CD14-positive monocyte (primary cell): Measurements from ENCODE around the gene GP9. TPM values are rescaled to one million over a fixed set of nuclear protein-coding genes. Genes with fewer than 3 reads are reported as not detected.

Source experiments
- DNase-seq, 3 donors: peaks; one replicate each; pipeline ENCODE4 v3.0.0-alpha.2; 2011 to 2022
- H2AFZ ChIP-seq: 2 replicates; pipeline ENCODE4 v1.6.0; 2012; ENCODE audit warnings: mild to moderate bottlenecking, low read depth, low read length, inconsistent platforms; ENCODE audit not compliant: insufficient read depth, poor library complexity, severe bottlenecking
- H3K27ac ChIP-seq, 2 donors: 1 replicate in 1 of 2; 2 replicates in 1 of 2; pipeline ENCODE4 v1.5.1; 2012 to 2013; ENCODE audit warnings: low read length in 2 of 2, control low read depth in 1 of 2, inconsistent platforms in 1 of 2, low read depth in 1 of 2, mild to moderate bottlenecking in 1 of 2
- H3K27me3 ChIP-seq, 2 donors: one replicate each; pipeline versions ENCODE4 v1.6.0 to v1.6.1; 2011 to 2013; ENCODE audit warnings: low read length in 2 of 2; ENCODE audit not compliant: control insufficient read depth in 2 of 2, insufficient read depth in 2 of 2
- H3K36me3 ChIP-seq, 2 donors: replicated peaks in 1 of 2; 1 replicate in 1 of 2; 2 replicates in 1 of 2; pipeline versions ENCODE4 v1.5.1 to v1.6.1; 2012 to 2013; ENCODE audit warnings: low read length in 2 of 2, control low read depth in 1 of 2, inconsistent platforms in 1 of 2, mild to moderate bottlenecking in 1 of 2; ENCODE audit not compliant: insufficient read depth in 2 of 2, control insufficient read depth in 1 of 2
- H3K4me1 ChIP-seq, 2 donors: 1 replicate in 1 of 2; 2 replicates in 1 of 2; pipeline versions ENCODE4 v1.5.1 to v1.6.1; 2012 to 2013; ENCODE audit warnings: low read length in 2 of 2, control low read depth in 1 of 2, inconsistent platforms in 1 of 2, mild to moderate bottlenecking in 1 of 2, moderate library complexity in 1 of 2; ENCODE audit not compliant: insufficient read depth in 2 of 2, control insufficient read depth in 1 of 2
- H3K4me2 ChIP-seq: replicated peaks from 2 replicates; pipeline ENCODE3; 2012; ENCODE audit warnings: low read length, moderate library complexity, mild to moderate bottlenecking; ENCODE audit not compliant: poor library complexity, severe bottlenecking; ENCODE audit errors: extremely low read depth
- H3K4me3 ChIP-seq, 3 experiments: fragments of 200-600 bp in 1 of 3; sonication (generic) in 1 of 3; replicated peaks in 1 of 3; 1 replicate in 2 of 3; 2 replicates in 1 of 3; pipeline ENCODE4 v1.5.1; 2011 to 2013; ENCODE audit warnings: low read length in 3 of 3, mild to moderate bottlenecking in 3 of 3, control low read depth in 2 of 3, low read depth in 2 of 3, inconsistent platforms in 1 of 3, moderate library complexity in 1 of 3
- H3K79me2 ChIP-seq: 2 replicates; pipeline ENCODE4 v1.6.0; 2012; ENCODE audit warnings: mild to moderate bottlenecking, control low read depth, inconsistent platforms, low read length, moderate library complexity; ENCODE audit not compliant: insufficient read depth
- H3K9ac ChIP-seq: 2 replicates; pipeline ENCODE4 v1.6.0; 2017; ENCODE audit warnings: low read length, mild to moderate bottlenecking; ENCODE audit not compliant: insufficient read depth, poor library complexity, severe bottlenecking
- H3K9me3 ChIP-seq, 2 donors: replicated peaks in 1 of 2; 1 replicate in 1 of 2; 2 replicates in 1 of 2; pipeline versions ENCODE4 v1.5.1 to v1.6.1; 2012 to 2013; ENCODE audit warnings: low read length in 2 of 2, control low read depth in 1 of 2; ENCODE audit not compliant: control insufficient read depth in 1 of 2, insufficient read depth in 1 of 2
- H4K20me1 ChIP-seq: 2 replicates; pipeline ENCODE4 v1.6.0; 2012; ENCODE audit warnings: mild to moderate bottlenecking, low read length, control low read depth, moderate library complexity; ENCODE audit not compliant: insufficient read depth
- H3K27ac Mint-ChIP-seq, 7 donors: one replicate each; pipeline ENCODE4 v1.8.0; 2020; ENCODE audit warnings: mild to moderate bottlenecking in 7 of 7, mixed read lengths in 7 of 7, moderate library complexity in 6 of 7, inconsistent platforms in 2 of 7
- H3K27me3 Mint-ChIP-seq, 3 donors: one replicate each; pipeline ENCODE4 v1.8.0; 2021 to 2022; ENCODE audit warnings: low read depth in 3 of 3, mild to moderate bottlenecking in 3 of 3, mixed read lengths in 3 of 3, moderate library complexity in 3 of 3, inconsistent platforms in 1 of 3
- H3K36me3 Mint-ChIP-seq, 2 donors: one replicate each; pipeline ENCODE4 v1.8.0; 2020; ENCODE audit warnings: mixed read lengths in 2 of 2, inconsistent platforms in 1 of 2, mild to moderate bottlenecking in 1 of 2
- H3K4me1 Mint-ChIP-seq: one replicate; pipeline ENCODE4 v1.8.0; 2020; ENCODE audit warnings: mild to moderate bottlenecking, mixed read lengths
- H3K4me3 Mint-ChIP-seq, 2 donors: one replicate each; pipeline ENCODE4 v1.8.0; 2020; ENCODE audit warnings: mild to moderate bottlenecking in 2 of 2, mixed read lengths in 2 of 2, moderate library complexity in 1 of 2
- H3K9me3 Mint-ChIP-seq, 7 donors: one replicate each; pipeline ENCODE4 v1.8.0; 2020 to 2022; ENCODE audit warnings: mixed read lengths in 7 of 7, mild to moderate bottlenecking in 6 of 7, moderate library complexity in 6 of 7, inconsistent platforms in 2 of 7
- CTCF ChIP-seq: fragments of 200-600 bp; IDR thresholded peaks from one replicate; pipeline ENCODE4 v1.8.0; 2022; ENCODE audit warnings: antibody characterized with exemption, mild to moderate bottlenecking
- WGBS: methylation state at CpG from one replicate; pipeline ENCODE4 v1.1.5; 2013; ENCODE audit warnings: missing lambda C conversion rate; ENCODE audit not compliant: insufficient coverage; 5-methylcytosine and 5-hydroxymethylcytosine counted together
- intact Hi-C, 2 donors: fragments of 100-400 bp; cut with micrococcal nuclease; formaldehyde crosslinking; loops; one replicate each; pipeline versions ENCODE4 v1.15.0 to v1.15.1; 2023
- polyA plus RNA-seq, 3 donors: library from polyadenylated mRNA; depleted of rRNA in 1 of 3; unstranded in 2 of 3; stranded (reverse) in 1 of 3; fragments of 300-500 nt in 2 of 3; fragments of >200 nt in 1 of 3; fragmentation: Illumina TruSeq in 2 of 3; gene quantifications; 1 replicate in 2 of 3; 2 replicates in 1 of 3; pipeline ENCODE4 v1.2.3, GENCODE V29; 2012 to 2021

The GP9 gene
- polyA plus RNA-seq, 3 donors, result 0.74 to 2.7 TPM; not detected in 1

- peaks cover 6 to 14% (median 13%) of the 10 kb centered on the region in 3 donors for H3K27me3 Mint-ChIP-seq
- H3K27ac Mint-ChIP-seq, result no peak overlapping the region
- DNase-seq, result no peak
- Histone ChIP-seq H3K36me3 (no peaks in the 10 kb centered on the region), H3K27ac (no peak overlapping the region), H3K27me3 (no peaks in the 10 kb centered on the region), H3K9me3 (no peaks in the 10 kb centered on the region), H3K9ac (no peak overlapping the region), H3K79me2 (no peaks in the 10 kb centered on the region), H3K4me2 (no peak overlapping the region), H2AFZ (no peak overlapping the region), H3K4me3 (no peak overlapping the region), H4K20me1 (no peaks in the 10 kb centered on the region), H3K4me1 (peaks cover 16 to 19% of the 10 kb centered on the region in 2 donors)
- peaks cover 0 to 2% (median 0%) of the 10 kb centered on the region in 7 donors for H3K9me3 Mint-ChIP-seq
- 80% methylated on average over 1 of the region's 3 CpGs for WGBS
- H3K4me1 Mint-ChIP-seq, result peaks cover 20% of the 10 kb centered on the region
- no peak for TF ChIP-seq CTCF
- intact Hi-C loops, result no loop called here
- no peak overlapping the region for H3K4me3 Mint-ChIP-seq
- peaks cover 0 to 2% of the 10 kb centered on the region in 2 donors for H3K36me3 Mint-ChIP-seq
Measured at GRCh38 chr3:129019266-129019665, 41.3 kb upstream of the GP9 start.

- H4K20me1 ChIP-seq, result no peaks in the 10 kb centered on the region
- peaks cover 13% of the 10 kb centered on the region in 2 donors for H3K4me1 ChIP-seq
- H3K27ac ChIP-seq, result no peak overlapping the region
- H3K9me3 ChIP-seq, result no peaks in the 10 kb centered on the region
- no peaks in the 10 kb centered on the region for H3K36me3 ChIP-seq
- WGBS, result 96% methylated on average over 4 of the region's 5 CpGs
- peaks cover 0 to 2% of the 10 kb centered on the region in 2 donors for H3K36me3 Mint-ChIP-seq
- intact Hi-C loops, result no loop called here
- no peaks in the 10 kb centered on the region for H3K79me2 ChIP-seq
- H3K4me2 ChIP-seq, result no peak overlapping the region
- no peak overlapping the region for H3K27ac Mint-ChIP-seq
- no peak overlapping the region for H3K4me3 Mint-ChIP-seq
- no peak overlapping the region for H3K4me3 ChIP-seq
- peaks cover 0 to 2% (median 0%) of the 10 kb centered on the region in 7 donors for H3K9me3 Mint-ChIP-seq
- peaks cover 2 to 15% (median 10%) of the 10 kb centered on the region in 3 donors for H3K27me3 Mint-ChIP-seq
- H3K4me1 Mint-ChIP-seq, result peaks cover 15% of the 10 kb centered on the region
- no peaks in the 10 kb centered on the region for H3K27me3 ChIP-seq
- no peak for TF ChIP-seq CTCF
- DNase-seq, result no peak
- H2AFZ ChIP-seq, result no peak overlapping the region
- no peak overlapping the region for H3K9ac ChIP-seq
Measured at GRCh38 chr3:129020691-129021090, 39.9 kb upstream of the GP9 start.
